Sigmoid colon (tissue), 7 donors: ENCODE measurements around the gene CD4. TPM values are rescaled to one million over a fixed set of nuclear protein-coding genes. Genes with fewer than 3 reads are reported as not detected.

Source experiments
- DNase-seq: peaks from one replicate; pipeline ENCODE4 v3.0.0-alpha.2; 2019
- H3K27ac ChIP-seq, 4 donors: fragments of 200-600 bp; sonication (generic); one replicate each; pipeline ENCODE4 v1.5.1; 2016 to 2019; ENCODE audit warnings: mild to moderate bottlenecking in 1 of 4
- H3K27me3 ChIP-seq, 3 donors: fragments of 200-600 bp; sonication (generic); one replicate each; pipeline ENCODE4 v1.5.1; 2019; ENCODE audit warnings: mild to moderate bottlenecking in 1 of 3
- H3K36me3 ChIP-seq, 4 donors: fragments of 200-600 bp; sonication (generic); one replicate each; pipeline ENCODE4 v1.5.1; 2016 to 2019
- H3K4me1 ChIP-seq, 4 donors: fragments of 200-600 bp; sonication (generic); one replicate each; pipeline ENCODE4 v1.5.1; 2017 to 2019
- H3K4me3 ChIP-seq, 4 donors: fragments of 200-600 bp; sonication (generic); one replicate each; pipeline ENCODE4 v1.5.1; 2017 to 2019; ENCODE audit warnings: mild to moderate bottlenecking in 2 of 4, moderate library complexity in 1 of 4
- H3K9me3 ChIP-seq, 4 donors: fragments of 200-600 bp in 3 of 4; sonication (generic) in 3 of 4; one replicate each; pipeline versions ENCODE4 v1.5.1 to v1.6.1; 2013 to 2019
- EP300 ChIP-seq, 4 donors: sonication (generic); formaldehyde crosslinking; IDR thresholded peaks; one replicate each; pipeline ENCODE4 v1.6.1; 2017; ENCODE audit warnings: antibody characterized with exemption in 4 of 4
- POLR2A ChIP-seq, 2 donors: fragments of 450-650 bp; IDR thresholded peaks; one replicate each; pipeline ENCODE4 v1.6.1; 2016; ENCODE audit warnings: antibody characterized with exemption in 2 of 2, mild to moderate bottlenecking in 2 of 2, moderate library complexity in 2 of 2
- POLR2AphosphoS5 ChIP-seq, 4 donors: sonication (generic); formaldehyde crosslinking; IDR thresholded peaks; one replicate each; pipeline ENCODE4 v1.6.1; 2017; ENCODE audit warnings: antibody characterized with exemption in 4 of 4
- WGBS, 2 donors: extraction: QIAGEN DNeasy Blood & Tissue Kit; methylation state at CpG; one replicate each; pipeline ENCODE4 v1.1.7; 2013; 5-methylcytosine and 5-hydroxymethylcytosine counted together
- intact Hi-C: fragments of 100-400 bp; cut with DNase I; formaldehyde crosslinking; loops from one replicate; pipeline ENCODE4 v1.15.1; 2023
- polyA plus RNA-seq, 3 donors: library from polyadenylated mRNA; stranded (reverse); fragments of 200-250 nt; gene quantifications; one replicate each; pipeline ENCODE4 v1.2.3, GENCODE V29; 2013
- total RNA-seq, 4 donors: library from RNA; depleted of rRNA; stranded (reverse); fragments of >200 nt; gene quantifications; one replicate each; pipeline ENCODE4 v1.1.0, GENCODE V29; 2016
- TF ChIP-seq, protein P1 (sequence below), 4 experiments: fragments of 450-650 bp in 3 of 4; fragments of 200-600 bp in 1 of 4; IDR thresholded peaks; one replicate each; pipeline ENCODE4 v1.5.1; 2016 to 2019; ENCODE audit warnings: antibody characterized with exemption in 4 of 4, mild to moderate bottlenecking in 3 of 4, moderate library complexity in 2 of 4
- donor health status: healthy with polysubstance abuse.
- donor health status: Bipolar disorder and iron deficiency.
- donor health status: healthy.

The CD4 gene
- total and polyA plus RNA-seq, 7 donors = 2.5 to 29.7 (median 11.8) TPM

- Histone ChIP-seq H3K4me1 (peaks cover 0 to 72% (median 69%) of the 10 kb centered on the region in 4 donors), H3K9me3 (no peaks in the 10 kb centered on the region), H3K4me3 (no peak overlapping the region), H3K36me3 (peaks cover 0 to 23% (median 6%) of the 10 kb centered on the region in 4 donors), H3K27me3 (no peaks in the 10 kb centered on the region), H3K27ac (peak overlapping the region; percentile 93 to 99 (median 96))
- TF ChIP-seq POLR2A (IDR thresholded peaks at IDR 0.05) (no peak), EP300 (IDR thresholded peaks at IDR 0.05) (no peak), POLR2AphosphoS5 (IDR thresholded peaks at IDR 0.05) (no peak)
- TF ChIP-seq, protein P1, sequence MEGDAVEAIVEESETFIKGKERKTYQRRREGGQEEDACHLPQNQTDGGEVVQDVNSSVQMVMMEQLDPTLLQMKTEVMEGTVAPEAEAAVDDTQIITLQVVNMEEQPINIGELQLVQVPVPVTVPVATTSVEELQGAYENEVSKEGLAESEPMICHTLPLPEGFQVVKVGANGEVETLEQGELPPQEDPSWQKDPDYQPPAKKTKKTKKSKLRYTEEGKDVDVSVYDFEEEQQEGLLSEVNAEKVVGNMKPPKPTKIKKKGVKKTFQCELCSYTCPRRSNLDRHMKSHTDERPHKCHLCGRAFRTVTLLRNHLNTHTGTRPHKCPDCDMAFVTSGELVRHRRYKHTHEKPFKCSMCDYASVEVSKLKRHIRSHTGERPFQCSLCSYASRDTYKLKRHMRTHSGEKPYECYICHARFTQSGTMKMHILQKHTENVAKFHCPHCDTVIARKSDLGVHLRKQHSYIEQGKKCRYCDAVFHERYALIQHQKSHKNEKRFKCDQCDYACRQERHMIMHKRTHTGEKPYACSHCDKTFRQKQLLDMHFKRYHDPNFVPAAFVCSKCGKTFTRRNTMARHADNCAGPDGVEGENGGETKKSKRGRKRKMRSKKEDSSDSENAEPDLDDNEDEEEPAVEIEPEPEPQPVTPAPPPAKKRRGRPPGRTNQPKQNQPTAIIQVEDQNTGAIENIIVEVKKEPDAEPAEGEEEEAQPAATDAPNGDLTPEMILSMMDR (IDR thresholded peaks at IDR 0.05) = no peak
- DNase-seq = no peak
- whole genome bisulfite sequencing, 2 donors = 90 to 94% methylated on average over 10 of the region's 10 CpGs
- intact Hi-C loops = no loop called here
These were observed 18.7 kb upstream of the CD4 start for GRCh38 chr12:6770600-6770999.

DNA sequence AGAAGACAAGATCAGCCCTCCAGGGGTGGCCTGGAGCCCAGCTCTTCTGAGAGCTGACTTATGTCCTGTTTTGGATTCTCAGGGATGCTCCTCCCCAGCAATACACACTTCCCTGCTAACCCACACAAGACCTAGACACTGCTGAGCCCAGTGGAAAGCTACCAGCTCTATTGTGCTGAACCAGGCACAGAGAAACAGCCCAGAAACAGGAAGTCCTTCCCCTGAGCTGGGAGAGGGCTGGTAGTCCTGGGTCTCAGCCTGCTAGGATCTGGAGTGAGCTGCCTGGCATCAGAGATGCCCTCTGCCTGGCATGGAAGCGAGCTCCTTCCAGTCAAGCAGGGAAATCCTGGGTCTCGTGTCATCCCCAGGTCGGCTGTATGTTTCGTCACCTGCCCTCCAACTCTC, 18.2 kb upstream of the CD4 start:
- intact Hi-C loops = no loop called here
- 91 to 93% methylated on average over 4 of the region's 4 CpGs for WGBS, 2 donors
- Histone ChIP-seq H3K4me1 (peaks cover 0 to 68% (median 66%) of the 10 kb centered on the region in 4 donors), H3K9me3 (no peaks in the 10 kb centered on the region), H3K27ac (peak overlapping the region; percentile 93 to 99 (median 96)), H3K36me3 (peaks cover 0 to 23% (median 6%) of the 10 kb centered on the region in 4 donors), H3K27me3 (no peaks in the 10 kb centered on the region), H3K4me3 (no peak overlapping the region)
- TF ChIP-seq EP300 (IDR thresholded peaks at IDR 0.05) = no peak
- peak in 1 of 4 donors; percentile 17 for TF ChIP-seq POLR2AphosphoS5 (IDR thresholded peaks at IDR 0.05)
- DNase-seq = peak; percentile 85

GRCh38 chr12:6771509-6772330, 17.6 kb upstream of the CD4 start:
- Histone ChIP-seq H3K27me3 (no peaks in the 10 kb centered on the region), H3K4me1 (peaks cover 0 to 68% (median 66%) of the 10 kb centered on the region in 4 donors), H3K4me3 (peak overlapping the region in 3 of 4 donors; percentile 10 to 45 (median 36)), H3K27ac (peak overlapping the region; percentile 93 to 99 (median 96)), H3K9me3 (no peaks in the 10 kb centered on the region), H3K36me3 (peaks cover 0 to 23% (median 6%) of the 10 kb centered on the region in 4 donors)
- DNase-seq = no peak
- TF ChIP-seq POLR2AphosphoS5 (IDR thresholded peaks at IDR 0.05) = no peak
- TF ChIP-seq, protein P1 (IDR thresholded peaks at IDR 0.05) = no peak
- TF ChIP-seq POLR2A (IDR thresholded peaks at IDR 0.05) = no peak
- no peak for TF ChIP-seq EP300 (IDR thresholded peaks at IDR 0.05)
- intact Hi-C loops = no loop called here
- WGBS, 2 donors = 78 to 81% methylated on average over 12 of the region's 12 CpGs

DNA sequence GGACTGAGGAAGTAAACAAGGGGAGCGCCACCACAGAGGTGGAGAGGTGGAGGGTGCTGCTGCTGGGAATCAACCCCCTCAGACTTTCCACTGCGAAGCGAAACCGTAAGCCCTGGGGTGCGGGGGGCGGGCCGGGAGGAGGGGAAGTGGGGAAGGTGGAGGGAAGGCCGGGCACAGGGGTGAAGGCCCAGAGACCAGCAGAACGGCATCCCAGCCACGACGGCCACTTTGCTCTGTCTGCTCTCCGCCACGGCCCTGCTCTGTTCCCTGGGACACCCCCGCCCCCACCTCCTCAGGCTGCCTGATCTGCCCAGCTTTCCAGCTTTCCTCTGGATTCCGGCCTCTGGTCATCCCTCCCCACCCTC, 17.0 kb upstream of the CD4 start, which contains the start of gene LAG3:
LAG3 (plus strand) TSS at position 190 of the 365 bp plus-strand sequence. CDS start 333 bp downstream, outside the sequence.
- TF ChIP-seq POLR2AphosphoS5 (IDR thresholded peaks at IDR 0.05) = no peak
- TF ChIP-seq, protein P1 (IDR thresholded peaks at IDR 0.05) = no peak
- no peak for TF ChIP-seq POLR2A (IDR thresholded peaks at IDR 0.05)
- TF ChIP-seq EP300 (IDR thresholded peaks at IDR 0.05) = no peak
- 44 to 79% methylated on average over 15 of the region's 15 CpGs for WGBS, 2 donors
- intact Hi-C loops = no loop called here
- Histone ChIP-seq H3K4me3 (peak within 1 kb of the TSS in 3 of 4 donors; percentile 36 to 45 (median 39)), H3K9me3 (no peaks in the 10 kb centered on the region), H3K4me1 (peaks cover 0 to 69% (median 67%) of the 10 kb centered on the region in 4 donors), H3K27me3 (no peaks in the 10 kb centered on the region), H3K27ac (peak within 1 kb of the TSS; percentile 93 to 99 (median 96)), H3K36me3 (peaks cover 0 to 23% (median 6%) of the 10 kb centered on the region in 4 donors)
- no peak for DNase-seq
